LNCAP (cell line): ENCODE data around the gene FTCD.

Experiments
- CTCF ChIP-seq: fragments of 450-650 bp; IDR thresholded peaks from 2 replicates; pipeline ENCODE4 v1.5.1; 2017; ENCODE audit warnings: mild to moderate bottlenecking

The FTCD gene

DNA sequence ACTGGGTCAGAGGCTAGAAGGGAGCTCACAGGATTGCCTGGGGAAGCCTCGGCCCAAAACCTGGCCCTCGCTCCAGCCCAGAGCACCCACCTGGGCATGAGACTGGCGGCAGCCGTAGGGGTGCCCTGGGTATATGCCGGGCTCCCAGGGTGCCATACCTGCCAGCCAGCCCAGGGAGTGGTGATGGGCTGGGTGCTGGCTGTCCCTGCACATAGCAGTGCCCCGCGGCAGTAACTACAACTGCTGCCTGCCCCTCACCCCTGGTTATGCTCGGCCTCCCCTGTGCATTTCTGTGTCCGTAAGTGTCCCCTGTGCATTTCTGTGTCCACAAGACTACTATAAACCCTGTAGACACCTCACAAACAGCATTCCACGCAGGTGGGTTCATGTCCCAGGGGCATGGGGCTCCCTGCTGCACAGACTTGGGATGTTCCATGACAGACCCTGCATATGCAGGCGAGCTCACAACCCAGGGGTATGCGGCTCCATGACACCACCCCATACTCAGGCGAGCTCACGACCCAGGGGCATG lies 34.6 kb upstream of the FTCD start:
- no peak for TF ChIP-seq CTCF

- TF ChIP-seq CTCF = no peak
Observed at GRCh38 chr21:46189213-46189958, 34.0 kb upstream of the FTCD start.

DNA sequence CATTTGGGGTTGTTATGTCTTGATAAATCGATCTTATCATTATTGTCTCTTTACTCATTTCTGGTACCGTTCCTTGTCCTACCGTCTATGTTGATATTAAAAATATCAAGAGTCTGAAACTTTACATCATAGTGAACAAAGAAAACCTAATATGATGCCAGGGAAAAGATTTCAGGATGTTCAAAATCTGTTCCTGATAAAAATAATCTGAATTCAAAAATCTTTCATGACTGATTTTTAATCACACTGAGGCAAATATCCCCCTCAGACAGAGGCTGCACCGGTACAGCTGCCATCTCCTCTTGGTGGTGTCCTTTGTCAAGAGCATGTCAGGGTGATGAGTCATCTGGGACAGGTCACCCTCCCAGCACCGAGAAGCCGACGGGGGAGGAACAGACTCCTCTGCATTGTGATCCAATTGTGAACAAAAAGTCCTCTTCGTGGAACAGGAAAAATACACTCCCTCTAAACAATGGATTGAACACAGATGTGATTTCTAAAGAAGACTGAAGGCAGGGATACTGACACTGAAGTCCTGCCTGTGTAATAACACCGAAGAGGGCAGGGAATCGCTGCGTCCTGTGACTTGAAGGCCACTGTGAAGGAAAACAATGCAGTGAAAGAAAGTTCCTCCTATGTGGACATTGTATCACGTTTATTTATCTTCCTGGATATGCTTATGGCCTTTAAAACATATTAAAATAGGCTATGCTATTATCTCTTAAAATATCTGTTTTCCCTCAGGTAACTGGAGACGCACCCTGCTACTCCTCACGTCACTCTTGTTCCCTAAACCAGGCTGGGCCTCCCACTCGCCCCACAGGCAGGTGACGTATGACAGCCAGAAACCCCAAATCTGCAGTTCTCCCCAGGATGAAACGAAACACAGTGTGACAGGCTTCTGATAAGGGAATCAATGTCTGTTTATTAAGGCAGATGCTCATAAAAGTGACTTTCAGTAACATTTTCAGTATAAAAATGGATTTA lies 33.1 kb upstream of the FTCD start:
- TF ChIP-seq CTCF = no peak

GRCh38 chr21:46187814-46188213 lies 32.4 kb upstream of the FTCD start:
- TF ChIP-seq CTCF = no peak

GRCh38 chr21:46187261-46187660 lies 31.9 kb upstream of the FTCD start:
- no peak for TF ChIP-seq CTCF

- TF ChIP-seq CTCF = no peak
Observed at GRCh38 chr21:46185716-46186115, 30.3 kb upstream of the FTCD start.

GRCh38 chr21:46184625-46185555 lies 29.5 kb upstream of the FTCD start:
- no peak for TF ChIP-seq CTCF
